HEK293 (cell line): ENCODE measurements around the gene RNF144A.

ENCODE experiments used
- CTCF ChIA-PET: fragments of 350-600 bp; formaldehyde crosslinking; extraction: SDS; loops from one replicate; lab custom pipeline; 2021; ENCODE audit warnings: antibody characterized with exemption; lab: Yijun Ruan, JAX
- POLR2A ChIA-PET: fragments of 300-600 bp; formaldehyde crosslinking; extraction: SDS; loops from one replicate; lab custom pipeline; 2020; ENCODE audit warnings: antibody characterized with exemption, inconsistent platforms; lab: Yijun Ruan, JAX
- H3K27ac ChIP-seq: fragments of 200-500 bp; sonication (Bioruptor generic); 2 replicates; pipeline ENCODE4 v1.5.1; 2014; ENCODE audit warnings: low read depth, low read length, control low read depth, inconsistent platforms; ENCODE audit errors: extremely low read depth
- H3K36me3 ChIP-seq, 2 experiments: fragments of 200-500 bp in 1 of 2; sonication (Bioruptor generic) in 1 of 2; 1 replicate in 1 of 2; 2 replicates in 1 of 2; pipeline ENCODE4 v1.5.1; 2014 to 2017; ENCODE audit warnings: inconsistent platforms in 2 of 2, low read length in 2 of 2; ENCODE audit not compliant: control insufficient read depth in 2 of 2, insufficient read depth in 1 of 2
- H3K4me1 ChIP-seq: fragments of 200-500 bp; sonication (Bioruptor generic); 2 replicates; pipeline ENCODE4 v1.5.1; 2014; ENCODE audit warnings: mild to moderate bottlenecking, low read length, inconsistent platforms; ENCODE audit not compliant: control insufficient read depth, insufficient read depth
- H3K4me3 ChIP-seq: 2 replicates; pipeline ENCODE4 v1.5.1; 2011; ENCODE audit warnings: low read depth, mild to moderate bottlenecking, control low read depth, low read length, moderate library complexity
- H3K9me3 ChIP-seq: fragments of 200-500 bp; sonication (Bioruptor generic); 2 replicates; pipeline ENCODE4 v1.5.1; 2014; ENCODE audit warnings: low read depth, low read length, inconsistent platforms; ENCODE audit not compliant: control insufficient read depth, insufficient read depth
- IKZF3 ChIP-seq: fragments of 450-650 bp; IDR thresholded peaks from 2 replicates; pipeline ENCODE4 v1.5.0; 2018; ENCODE audit warnings: missing biosample characterization, mild to moderate bottlenecking, missing genetic modification characterization, moderate library complexity
- KLF9 ChIP-seq: fragments of 450-650 bp; formaldehyde crosslinking; IDR thresholded peaks from 2 replicates; pipeline ENCODE4 v1.5.1; 2016; ENCODE audit warnings: missing biosample characterization, missing genetic modification characterization, low read depth
- OSR2 ChIP-seq: fragments of 450-650 bp; formaldehyde crosslinking; IDR thresholded peaks from 2 replicates; pipeline ENCODE4 v1.5.1; 2016; ENCODE audit warnings: missing biosample characterization, missing genetic modification characterization
- RBAK ChIP-seq: fragments of 450-650 bp; formaldehyde crosslinking; IDR thresholded peaks from 2 replicates; pipeline ENCODE4 v1.5.1; 2016; ENCODE audit warnings: missing biosample characterization, missing genetic modification characterization
- ZBTB8A ChIP-seq: fragments of 450-650 bp; formaldehyde crosslinking; IDR thresholded peaks from 2 replicates; pipeline ENCODE4 v1.5.1; 2016; ENCODE audit warnings: missing biosample characterization, missing genetic modification characterization
- ZFP3 ChIP-seq: fragments of 450-650 bp; formaldehyde crosslinking; IDR thresholded peaks from 2 replicates; pipeline ENCODE4 v1.5.1; 2016; ENCODE audit warnings: low read depth, missing biosample characterization, missing genetic modification characterization
- ZIC2 ChIP-seq: fragments of 450-650 bp; formaldehyde crosslinking; IDR thresholded peaks from 2 replicates; pipeline ENCODE4 v1.5.1; 2016; ENCODE audit warnings: missing biosample characterization, missing genetic modification characterization
- ZNF114 ChIP-seq: fragments of 450-650 bp; formaldehyde crosslinking; IDR thresholded peaks from 2 replicates; pipeline ENCODE4 v1.5.0; 2017; ENCODE audit warnings: missing biosample characterization, missing genetic modification characterization
- ZNF146 ChIP-seq: fragments of 450-650 bp; formaldehyde crosslinking; IDR thresholded peaks from 2 replicates; pipeline ENCODE4 v1.5.1; 2016; ENCODE audit warnings: missing biosample characterization, missing genetic modification characterization
- ZNF202 ChIP-seq: fragments of 450-650 bp; formaldehyde crosslinking; IDR thresholded peaks from 2 replicates; pipeline ENCODE4 v1.5.1; 2016; ENCODE audit warnings: missing biosample characterization, missing genetic modification characterization, borderline replicate concordance
- ZNF341 ChIP-seq: fragments of 450-650 bp; formaldehyde crosslinking; IDR thresholded peaks from 2 replicates; pipeline ENCODE4; 2016; ENCODE audit warnings: low read depth, missing biosample characterization, missing genetic modification characterization
- ZNF350 ChIP-seq: fragments of 450-650 bp; formaldehyde crosslinking; IDR thresholded peaks from 2 replicates; pipeline ENCODE4 v1.5.0; 2017; ENCODE audit warnings: missing biosample characterization, mild to moderate bottlenecking, missing genetic modification characterization
- ZNF48 ChIP-seq: fragments of 450-650 bp; formaldehyde crosslinking; IDR thresholded peaks from 2 replicates; pipeline ENCODE4 v1.5.1; 2016; ENCODE audit warnings: missing biosample characterization, missing genetic modification characterization
- ZNF558 ChIP-seq: fragments of 450-650 bp; formaldehyde crosslinking; IDR thresholded peaks from 2 replicates; pipeline ENCODE4 v1.5.1; 2016; ENCODE audit warnings: missing biosample characterization, missing genetic modification characterization
- ZNF658 ChIP-seq: fragments of 450-650 bp; formaldehyde crosslinking; IDR thresholded peaks from 2 replicates; pipeline ENCODE4; 2016; ENCODE audit warnings: missing biosample characterization, missing genetic modification characterization
- ZNF777 ChIP-seq: fragments of 450-650 bp; formaldehyde crosslinking; IDR thresholded peaks from 2 replicates; pipeline ENCODE4 v1.5.1; 2017; ENCODE audit warnings: missing biosample characterization, missing genetic modification characterization, borderline replicate concordance
- ZNF792 ChIP-seq: fragments of 450-650 bp; formaldehyde crosslinking; IDR thresholded peaks from 2 replicates; pipeline ENCODE4 v1.5.1; 2016; ENCODE audit warnings: missing biosample characterization, missing genetic modification characterization
- ZSCAN16 ChIP-seq: fragments of 450-650 bp; formaldehyde crosslinking; IDR thresholded peaks from 2 replicates; pipeline ENCODE4 v1.5.1; 2016; ENCODE audit warnings: missing biosample characterization, missing genetic modification characterization
- TF ChIP-seq, protein P1 (sequence below): fragments of 450-650 bp; formaldehyde crosslinking; IDR thresholded peaks from 2 replicates; pipeline ENCODE4 v1.5.1; 2017; ENCODE audit warnings: missing biosample characterization, missing genetic modification characterization
- TF ChIP-seq, protein P2 (sequence below): fragments of 450-650 bp; formaldehyde crosslinking; IDR thresholded peaks from 2 replicates; pipeline ENCODE4 v1.5.1; 2016; ENCODE audit warnings: missing biosample characterization, missing genetic modification characterization
- TF ChIP-seq, protein P3 (sequence below): fragments of 450-650 bp; formaldehyde crosslinking; IDR thresholded peaks from 2 replicates; pipeline ENCODE4 v1.5.1; 2016; ENCODE audit warnings: missing biosample characterization, missing genetic modification characterization
- TF ChIP-seq, protein P4 (sequence below): fragments of 450-650 bp; formaldehyde crosslinking; IDR thresholded peaks from 2 replicates; pipeline ENCODE4 v1.5.0; 2017; ENCODE audit warnings: missing biosample characterization, missing genetic modification characterization, borderline replicate concordance

RNF144A gene

DNA sequence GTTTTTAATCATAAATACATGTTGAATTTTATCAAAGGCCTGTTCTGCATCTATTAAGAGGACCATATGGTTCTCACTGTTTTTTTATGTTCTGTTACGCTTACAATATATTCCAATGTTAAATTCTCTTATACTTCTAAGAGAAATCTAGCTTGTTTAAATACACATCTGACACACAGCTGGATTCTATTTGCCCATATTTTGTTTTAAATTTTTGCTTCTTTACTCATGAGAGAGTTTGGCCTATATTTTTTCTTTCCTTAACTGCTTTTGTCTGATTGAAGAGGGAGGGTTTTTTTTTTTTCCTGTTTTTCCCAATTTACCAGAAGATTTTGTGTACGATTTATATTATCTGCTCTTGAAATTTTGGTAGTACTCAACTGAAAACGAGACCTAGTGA, 34.9 kb downstream of the RNF144A start:
- CTCF ChIA-PET: no interaction called here
- TF ChIP-seq ZNF146 (tag by site-specific recombination) (no peak), ZNF792 (tag by site-specific recombination) (no peak), ZNF114 (tag by site-specific recombination) (no peak), IKZF3 (tag by site-specific recombination) (no peak), ZFP3 (no peak)
- TF ChIP-seq, protein P1, sequence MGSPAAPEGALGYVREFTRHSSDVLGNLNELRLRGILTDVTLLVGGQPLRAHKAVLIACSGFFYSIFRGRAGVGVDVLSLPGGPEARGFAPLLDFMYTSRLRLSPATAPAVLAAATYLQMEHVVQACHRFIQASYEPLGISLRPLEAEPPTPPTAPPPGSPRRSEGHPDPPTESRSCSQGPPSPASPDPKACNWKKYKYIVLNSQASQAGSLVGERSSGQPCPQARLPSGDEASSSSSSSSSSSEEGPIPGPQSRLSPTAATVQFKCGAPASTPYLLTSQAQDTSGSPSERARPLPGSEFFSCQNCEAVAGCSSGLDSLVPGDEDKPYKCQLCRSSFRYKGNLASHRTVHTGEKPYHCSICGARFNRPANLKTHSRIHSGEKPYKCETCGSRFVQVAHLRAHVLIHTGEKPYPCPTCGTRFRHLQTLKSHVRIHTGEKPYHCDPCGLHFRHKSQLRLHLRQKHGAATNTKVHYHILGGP (tag by site-specific recombination): no peak
- TF ChIP-seq, protein P2, sequence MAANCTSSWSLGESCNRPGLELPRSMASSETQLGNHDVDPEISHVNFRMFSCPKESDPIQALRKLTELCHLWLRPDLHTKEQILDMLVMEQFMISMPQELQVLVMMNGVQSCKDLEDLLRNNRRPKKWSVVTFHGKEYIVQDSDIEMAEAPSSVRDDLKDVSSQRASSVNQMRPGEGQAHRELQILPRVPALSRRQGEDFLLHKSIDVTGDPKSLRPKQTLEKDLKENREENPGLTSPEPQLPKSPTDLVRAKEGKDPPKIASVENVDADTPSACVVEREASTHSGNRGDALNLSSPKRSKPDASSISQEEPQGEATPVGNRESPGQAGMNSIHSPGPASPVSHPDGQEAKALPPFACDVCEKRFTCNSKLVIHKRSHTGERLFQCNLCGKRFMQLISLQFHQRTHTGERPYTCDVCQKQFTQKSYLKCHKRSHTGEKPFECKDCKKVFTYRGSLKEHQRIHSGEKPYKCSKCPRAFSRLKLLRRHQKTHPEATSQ (tag by site-specific recombination): no peak
- Histone ChIP-seq H3K36me3 (no peaks in the 10 kb centered on the region), H3K4me1 (peaks cover 7% of the 10 kb centered on the region; the same call in 1 of the 2 replicates), H3K4me3 (no peak overlapping the region), H3K9me3 (no peaks in the 10 kb centered on the region), H3K27ac (no peak overlapping the region)
- POLR2A ChIA-PET: no interaction called here

DNA sequence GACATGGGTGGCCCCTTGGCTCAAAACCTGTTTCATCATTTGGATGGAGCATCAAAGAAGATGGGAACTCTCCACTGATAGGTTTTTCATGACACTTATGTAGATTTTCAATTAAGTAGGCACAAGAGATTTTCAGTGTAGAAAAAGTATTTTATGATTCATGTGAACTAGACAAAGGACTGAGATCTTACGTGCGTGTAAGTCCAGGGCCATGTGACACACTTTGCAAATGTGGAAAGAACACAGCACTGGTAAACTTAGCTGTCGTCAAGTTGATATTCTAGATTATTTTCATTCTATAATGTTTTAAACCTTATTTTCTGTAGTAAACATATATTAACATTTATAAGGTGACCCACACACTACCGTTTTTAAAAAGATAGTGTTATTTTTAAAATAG, 37.4 kb downstream of the RNF144A start:
- Histone ChIP-seq H3K27ac (no peak overlapping the region), H3K4me1 (peaks cover 7% of the 10 kb centered on the region; the same call in 1 of the 2 replicates), H3K9me3 (no peaks in the 10 kb centered on the region), H3K36me3 (no peaks in the 10 kb centered on the region), H3K4me3 (no peak overlapping the region)
- TF ChIP-seq, protein P3, sequence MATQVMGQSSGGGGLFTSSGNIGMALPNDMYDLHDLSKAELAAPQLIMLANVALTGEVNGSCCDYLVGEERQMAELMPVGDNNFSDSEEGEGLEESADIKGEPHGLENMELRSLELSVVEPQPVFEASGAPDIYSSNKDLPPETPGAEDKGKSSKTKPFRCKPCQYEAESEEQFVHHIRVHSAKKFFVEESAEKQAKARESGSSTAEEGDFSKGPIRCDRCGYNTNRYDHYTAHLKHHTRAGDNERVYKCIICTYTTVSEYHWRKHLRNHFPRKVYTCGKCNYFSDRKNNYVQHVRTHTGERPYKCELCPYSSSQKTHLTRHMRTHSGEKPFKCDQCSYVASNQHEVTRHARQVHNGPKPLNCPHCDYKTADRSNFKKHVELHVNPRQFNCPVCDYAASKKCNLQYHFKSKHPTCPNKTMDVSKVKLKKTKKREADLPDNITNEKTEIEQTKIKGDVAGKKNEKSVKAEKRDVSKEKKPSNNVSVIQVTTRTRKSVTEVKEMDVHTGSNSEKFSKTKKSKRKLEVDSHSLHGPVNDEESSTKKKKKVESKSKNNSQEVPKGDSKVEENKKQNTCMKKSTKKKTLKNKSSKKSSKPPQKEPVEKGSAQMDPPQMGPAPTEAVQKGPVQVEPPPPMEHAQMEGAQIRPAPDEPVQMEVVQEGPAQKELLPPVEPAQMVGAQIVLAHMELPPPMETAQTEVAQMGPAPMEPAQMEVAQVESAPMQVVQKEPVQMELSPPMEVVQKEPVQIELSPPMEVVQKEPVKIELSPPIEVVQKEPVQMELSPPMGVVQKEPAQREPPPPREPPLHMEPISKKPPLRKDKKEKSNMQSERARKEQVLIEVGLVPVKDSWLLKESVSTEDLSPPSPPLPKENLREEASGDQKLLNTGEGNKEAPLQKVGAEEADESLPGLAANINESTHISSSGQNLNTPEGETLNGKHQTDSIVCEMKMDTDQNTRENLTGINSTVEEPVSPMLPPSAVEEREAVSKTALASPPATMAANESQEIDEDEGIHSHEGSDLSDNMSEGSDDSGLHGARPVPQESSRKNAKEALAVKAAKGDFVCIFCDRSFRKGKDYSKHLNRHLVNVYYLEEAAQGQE: no peak
- TF ChIP-seq RBAK (tag by site-specific recombination): no peak
- no peak for TF ChIP-seq ZNF658 (tag by site-specific recombination)
- TF ChIP-seq, protein P4, sequence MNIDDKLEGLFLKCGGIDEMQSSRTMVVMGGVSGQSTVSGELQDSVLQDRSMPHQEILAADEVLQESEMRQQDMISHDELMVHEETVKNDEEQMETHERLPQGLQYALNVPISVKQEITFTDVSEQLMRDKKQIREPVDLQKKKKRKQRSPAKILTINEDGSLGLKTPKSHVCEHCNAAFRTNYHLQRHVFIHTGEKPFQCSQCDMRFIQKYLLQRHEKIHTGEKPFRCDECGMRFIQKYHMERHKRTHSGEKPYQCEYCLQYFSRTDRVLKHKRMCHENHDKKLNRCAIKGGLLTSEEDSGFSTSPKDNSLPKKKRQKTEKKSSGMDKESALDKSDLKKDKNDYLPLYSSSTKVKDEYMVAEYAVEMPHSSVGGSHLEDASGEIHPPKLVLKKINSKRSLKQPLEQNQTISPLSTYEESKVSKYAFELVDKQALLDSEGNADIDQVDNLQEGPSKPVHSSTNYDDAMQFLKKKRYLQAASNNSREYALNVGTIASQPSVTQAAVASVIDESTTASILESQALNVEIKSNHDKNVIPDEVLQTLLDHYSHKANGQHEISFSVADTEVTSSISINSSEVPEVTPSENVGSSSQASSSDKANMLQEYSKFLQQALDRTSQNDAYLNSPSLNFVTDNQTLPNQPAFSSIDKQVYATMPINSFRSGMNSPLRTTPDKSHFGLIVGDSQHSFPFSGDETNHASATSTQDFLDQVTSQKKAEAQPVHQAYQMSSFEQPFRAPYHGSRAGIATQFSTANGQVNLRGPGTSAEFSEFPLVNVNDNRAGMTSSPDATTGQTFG (tag by site-specific recombination): no peak
- TF ChIP-seq ZNF777: no peak
- no peak for TF ChIP-seq ZNF558 (tag by site-specific recombination)
- TF ChIP-seq ZBTB8A: no peak
- no peak for TF ChIP-seq ZNF146 (tag by site-specific recombination)
- no peak for TF ChIP-seq KLF9 (tag by site-specific recombination)
- no peak for TF ChIP-seq ZIC2 (tag by site-specific recombination)
- TF ChIP-seq ZSCAN16 (tag by site-specific recombination): no peak
- no peak for TF ChIP-seq ZNF202 (tag by site-specific recombination)
- no peak for TF ChIP-seq ZNF341
- TF ChIP-seq OSR2 (tag by site-specific recombination): no peak
- no peak for TF ChIP-seq ZNF48 (tag by site-specific recombination)
- TF ChIP-seq ZNF350 (tag by site-specific recombination): no peak
- POLR2A ChIA-PET: no interaction called here
- CTCF ChIA-PET: interaction anchor here (0.7 kb wide), 1 partner anchor 718 kb away, joined by 3 read pairs; no protein-coding TSS in a partner anchor
